ENCODE data around the gene EPN2.
"Not testable (repeated sequence)": the region's sequence is repeated elsewhere in the genome, so short reads cannot be mapped to it uniquely, and the experiment has no call there.

EPN2 gene

GRCh38 chr17:19237139-19237388 is at the start of gene EPN2:
TSS of gene EPN2 (plus strand) at chr17:19237366. CDS start at chr17:19283120, 45,754 bp downstream.
- DNase-seq, result peak; percentile 46 to 96 (median 67)
- intact Hi-C loops (cut with DNase I), result not testable (repeated sequence)

GRCh38 chr17:19187883-19188869 is 49.0 kb upstream of the EPN2 start:
- DNase-seq; intact Hi-C loops (cut with DNase I): not testable (repeated sequence)

- intact Hi-C loops (cut with DNase I), result not testable (repeated sequence)
Measured at GRCh38 chr17:19188870-19189708, 48.1 kb upstream of the EPN2 start.

DNA sequence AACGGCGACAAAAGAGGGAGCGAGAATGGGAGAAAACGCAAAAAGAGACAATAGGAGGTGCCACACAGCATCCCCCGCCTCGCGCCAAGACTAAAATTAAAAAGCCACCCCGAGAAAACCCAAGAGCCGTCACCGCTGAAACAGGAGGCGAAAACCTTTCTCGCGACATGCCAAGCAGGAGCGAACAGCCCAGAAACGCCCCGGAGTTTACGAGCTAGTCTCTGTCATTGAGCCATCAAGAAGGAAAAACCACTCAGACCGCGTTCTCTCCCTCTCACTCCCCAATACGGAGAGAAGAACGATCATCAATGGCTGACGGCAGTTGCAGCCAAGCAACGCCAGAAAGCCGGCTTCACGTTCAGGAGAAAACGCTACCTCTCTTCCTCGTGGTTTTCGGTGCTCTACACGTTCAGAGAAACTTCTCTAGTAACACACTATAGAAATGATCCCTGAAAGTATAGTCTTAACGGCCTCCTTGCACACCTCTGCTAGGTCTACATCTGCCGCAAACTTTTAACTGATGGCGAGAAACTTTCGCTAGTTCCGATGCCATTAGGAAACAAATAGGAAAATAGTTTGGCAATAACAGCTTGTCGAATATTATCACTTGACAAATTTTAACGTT is 47.3 kb upstream of the EPN2 start:
- DNase-seq; intact Hi-C loops (cut with DNase I): not testable (repeated sequence)

More at GRCh38 chr17:19188870-19189708, 48.1 kb upstream of the EPN2 start:
- not testable (repeated sequence) for DNase-seq

GRCh38 chr17:19196382-19197204 is 40.6 kb upstream of the EPN2 start:
- intact Hi-C loops (cut with DNase I), result not testable (repeated sequence)
- DNase-seq, result peak in 7 of 10 donors; percentile 3 to 82 (median 21)

DNA sequence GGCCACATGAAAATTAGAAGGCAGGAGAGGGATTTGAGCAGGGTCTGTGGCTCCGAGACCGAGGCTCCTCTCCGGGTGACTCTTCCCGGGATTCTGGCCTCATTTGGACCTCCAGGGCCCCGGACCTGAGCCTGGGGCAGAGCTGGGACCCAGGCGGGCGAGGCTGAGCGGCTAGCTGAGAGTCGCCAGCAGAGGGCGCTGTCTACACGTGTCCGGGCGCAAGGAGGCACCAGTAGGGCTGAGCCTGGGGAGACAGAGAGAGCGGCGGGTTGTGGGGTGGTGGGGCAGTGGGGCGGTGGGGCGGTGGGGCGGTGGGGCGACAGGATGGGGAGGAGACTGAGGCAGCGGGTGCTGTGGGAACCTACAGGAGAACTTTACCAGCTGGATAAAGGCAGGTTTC is 34.7 kb upstream of the EPN2 start:
- DNase-seq; intact Hi-C loops (cut with DNase I): not testable (repeated sequence)

DNA sequence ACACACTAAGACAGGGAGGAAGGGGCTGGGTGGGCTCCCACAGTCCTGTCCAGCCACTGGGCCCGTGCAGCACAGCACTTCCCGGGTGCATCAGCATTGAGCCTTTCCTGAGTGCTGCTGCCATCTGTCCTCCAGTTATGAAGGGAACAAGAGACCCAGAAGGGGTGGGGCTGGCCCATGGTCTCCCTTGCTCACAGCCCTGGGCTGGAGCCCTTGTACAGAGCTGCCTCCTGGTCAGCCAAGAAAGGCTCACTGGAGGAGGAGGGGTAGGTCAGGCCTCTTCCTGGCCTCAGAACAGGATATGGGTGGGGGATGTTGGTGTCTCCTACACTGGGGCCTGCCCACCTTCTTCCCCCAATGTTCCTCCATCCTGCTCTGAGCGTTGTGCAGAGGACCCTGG is 33.7 kb upstream of the EPN2 start:
- DNase-seq; intact Hi-C loops (cut with DNase I): not testable (repeated sequence)

DNA sequence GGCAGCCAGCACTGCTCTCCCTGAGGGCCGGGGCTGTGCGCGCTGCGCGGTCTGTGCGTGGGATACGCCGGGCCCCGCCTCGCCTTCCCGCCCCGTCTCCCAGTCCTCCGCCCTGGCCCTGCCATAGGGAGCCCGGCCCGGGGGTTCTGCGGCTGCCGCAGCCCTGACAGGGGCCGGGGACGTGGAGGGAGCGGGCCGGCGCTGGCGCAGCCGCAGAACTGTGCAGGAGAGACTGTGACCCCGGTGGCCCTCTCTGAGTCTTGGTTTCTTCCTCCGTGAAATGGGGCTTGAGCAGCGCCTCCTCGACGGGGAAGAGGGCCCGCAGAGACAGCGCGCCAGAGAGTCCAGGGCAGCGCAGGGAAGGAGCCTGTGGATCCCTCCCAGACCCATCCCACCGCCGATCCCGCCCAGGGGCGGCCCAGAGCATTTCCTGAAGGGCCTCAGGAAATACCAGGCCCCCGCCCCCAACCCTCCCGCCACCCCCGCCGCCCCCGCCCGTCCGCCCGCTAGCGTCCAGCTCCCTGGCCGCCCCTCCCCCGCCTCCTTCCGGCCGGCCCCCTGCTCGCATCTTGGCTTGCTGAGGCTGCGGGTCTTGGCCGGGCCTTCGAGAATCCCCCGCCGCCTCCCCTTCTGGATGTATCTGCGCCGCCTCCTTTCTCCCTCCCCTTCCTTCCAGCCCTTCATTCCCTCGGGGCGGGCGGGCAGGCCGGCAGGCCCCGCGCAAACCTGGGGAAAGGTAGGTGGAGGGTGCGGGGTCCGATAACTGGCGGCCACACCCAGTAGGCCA is 21.9 kb upstream of the EPN2 start:
- intact Hi-C loops (cut with DNase I); DNase-seq: not testable (repeated sequence)

GRCh38 chr17:19216148-19216926 is 20.8 kb upstream of the EPN2 start:
- intact Hi-C loops (cut with DNase I); DNase-seq: not testable (repeated sequence)

DNA sequence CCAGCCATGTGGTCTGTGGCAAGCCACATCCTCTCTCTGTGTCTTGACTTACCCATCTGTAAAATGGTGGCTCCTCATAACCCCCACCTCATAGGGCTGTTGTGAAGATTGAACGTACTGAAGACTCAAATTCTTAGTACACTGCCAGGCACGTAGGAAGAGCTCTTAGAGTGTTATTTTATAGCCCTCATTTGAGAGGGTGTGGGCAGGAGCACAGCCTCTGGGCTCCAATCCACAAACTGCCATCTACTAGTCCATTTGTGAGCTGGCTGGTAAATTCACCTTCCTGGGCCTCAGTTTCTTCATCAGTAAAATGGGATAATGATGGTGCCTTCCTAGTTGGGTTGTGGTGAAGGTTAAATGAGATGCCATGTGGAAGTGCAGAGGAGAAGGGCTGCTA is 18.3 kb upstream of the EPN2 start:
- intact Hi-C loops (cut with DNase I); DNase-seq: not testable (repeated sequence)

DNA sequence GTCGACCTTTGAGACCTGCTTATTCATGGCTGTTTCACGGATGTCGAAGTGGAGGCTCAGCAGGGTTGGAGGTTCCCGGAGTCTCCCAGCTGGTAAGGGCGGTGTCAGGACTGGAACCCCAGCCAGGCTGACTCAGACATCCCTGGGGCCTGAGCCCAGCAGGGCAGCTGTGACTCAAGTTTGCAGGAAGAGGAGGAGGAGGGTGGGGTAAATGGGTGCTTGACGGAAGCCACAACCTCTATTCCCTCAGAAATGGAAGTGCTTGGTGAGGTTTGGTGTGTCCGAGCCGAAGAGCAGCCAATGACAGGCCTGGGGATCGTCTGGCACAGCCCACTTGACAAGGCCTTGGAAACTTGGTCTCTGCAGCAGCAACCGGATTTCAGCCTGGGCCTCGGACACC is 17.8 kb upstream of the EPN2 start:
- intact Hi-C loops (cut with DNase I); DNase-seq: not testable (repeated sequence)

GRCh38 chr17:19220195-19220594 is 17.0 kb upstream of the EPN2 start:
- intact Hi-C loops (cut with DNase I), result not testable (repeated sequence)

DNA sequence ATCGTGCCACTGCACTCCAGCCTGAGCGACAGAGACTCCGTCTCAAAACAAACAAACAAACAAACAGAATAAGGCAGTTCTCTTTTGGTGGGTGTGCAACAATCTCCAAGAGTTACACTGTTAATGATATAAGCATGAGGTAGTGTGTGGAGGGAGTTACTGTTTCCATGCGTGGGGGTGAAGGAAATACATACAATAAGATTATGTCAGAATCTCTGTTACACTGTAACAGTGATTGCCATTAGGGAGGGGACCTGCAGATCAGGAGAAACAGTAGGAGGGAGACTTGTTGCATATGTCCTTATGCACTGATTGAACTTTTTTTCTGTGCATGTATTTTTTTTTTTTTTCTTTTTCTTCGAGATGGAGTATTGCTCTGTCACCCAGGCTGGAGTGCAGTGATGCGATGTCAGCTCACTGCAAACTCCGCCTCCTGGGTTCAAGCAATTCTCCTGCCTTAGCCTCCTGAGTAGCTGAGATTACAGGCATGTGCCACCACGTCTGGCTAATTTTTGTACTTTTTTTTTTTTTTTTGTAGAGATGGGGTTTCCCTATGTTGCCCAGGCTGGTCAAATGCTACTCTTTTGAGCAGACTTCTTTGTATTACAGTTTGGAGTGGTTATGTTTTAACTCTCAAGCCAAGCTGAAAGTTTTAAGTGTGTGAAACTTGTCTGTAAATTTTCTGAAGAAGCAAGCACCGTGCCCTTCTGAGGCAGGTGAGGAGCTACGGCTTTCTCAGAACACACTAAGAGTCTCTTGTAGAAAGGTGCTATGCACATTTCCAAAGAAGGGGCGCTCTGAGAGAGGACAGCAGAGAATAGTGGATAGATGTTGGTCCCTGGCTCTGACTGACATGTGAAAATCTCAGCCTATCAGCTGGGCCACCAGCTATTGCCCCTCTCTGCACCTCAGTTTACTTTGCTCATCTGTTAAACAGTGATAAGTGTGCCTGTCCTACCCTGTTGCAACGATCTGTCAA is 10.3 kb upstream of the EPN2 start:
- intact Hi-C loops (cut with DNase I); DNase-seq: not testable (repeated sequence)

More at GRCh38 chr17:19220195-19220594, 17.0 kb upstream of the EPN2 start:
- not testable (repeated sequence) for DNase-seq

DNA sequence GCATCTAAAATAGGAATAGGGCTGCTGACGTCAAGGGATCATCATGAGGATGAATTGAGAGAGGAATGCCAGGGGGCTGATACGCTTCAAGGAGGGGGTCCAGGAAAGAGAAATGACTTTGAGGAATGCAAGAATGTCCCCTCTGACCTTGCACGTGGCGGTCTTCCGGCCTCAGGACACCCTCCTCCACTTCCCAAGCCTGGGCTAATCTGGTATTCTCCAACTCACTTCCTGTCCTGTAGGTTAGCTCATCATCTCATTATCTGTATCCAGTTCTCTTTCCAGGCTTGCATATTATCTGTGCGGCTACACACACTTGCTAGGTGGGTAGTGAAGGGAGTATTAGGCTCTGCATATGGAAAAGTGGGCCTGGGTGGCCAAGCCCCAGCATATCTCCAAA is 2.5 kb upstream of the EPN2 start:
- intact Hi-C loops (cut with DNase I), result not testable (repeated sequence)
- DNase-seq, result peak in 1 of 10 donors; percentile 2

- DNase-seq; intact Hi-C loops (cut with DNase I): not testable (repeated sequence)
Measured at GRCh38 chr17:19236351-19237138, 621 bp upstream of the EPN2 start.

Data from posterior cingulate gyrus (tissue), 11 donors.